GM06990 (cell line): ENCODE measurements around the gene XPO6.

ENCODE experiments used
- DNase-seq: peaks from one replicate; pipeline ENCODE4 v3.0.0-alpha.2; 2011; ENCODE audit not compliant: insufficient read length; ENCODE audit errors: extremely low read depth
- H3K27me3 ChIP-seq: replicated peaks from 2 replicates; pipeline ENCODE4 v1.6.0; 2011; ENCODE audit warnings: low read length; ENCODE audit not compliant: control insufficient read depth, insufficient read depth
- H3K36me3 ChIP-seq: 2 replicates; pipeline ENCODE4 v1.5.1; 2011; ENCODE audit warnings: low read length; ENCODE audit not compliant: control insufficient read depth, insufficient read depth
- H3K4me3 ChIP-seq: replicated peaks from 2 replicates; pipeline ENCODE4 v1.5.1; 2011; ENCODE audit warnings: low read depth, mild to moderate bottlenecking, control low read depth, low read length
- CTCF ChIP-seq: IDR thresholded peaks from 2 replicates; pipeline ENCODE4 v1.5.1; 2011; ENCODE audit warnings: low read length, control low read depth, mild to moderate bottlenecking, inconsistent platforms; ENCODE audit not compliant: insufficient read depth, poor library complexity, severe bottlenecking

XPO6 gene

GRCh38 chr16:28081391-28081968 lies 130.3 kb downstream of the XPO6 start:
- DNase-seq, result no peak
- H3K27me3 ChIP-seq, result no peaks in the 10 kb centered on the region
- TF ChIP-seq CTCF, result no peak
- H3K36me3 ChIP-seq, result no peaks in the 10 kb centered on the region
- no peak overlapping the region for H3K4me3 ChIP-seq

GRCh38 chr16:28078261-28078660 lies 133.5 kb downstream of the XPO6 start:
- TF ChIP-seq CTCF, result no peak
- no peaks in the 10 kb centered on the region; the same call in 1 of the 2 replicates for H3K27me3 ChIP-seq
- no peak overlapping the region for H3K4me3 ChIP-seq
- H3K36me3 ChIP-seq, result no peaks in the 10 kb centered on the region
- no peak for DNase-seq

DNA sequence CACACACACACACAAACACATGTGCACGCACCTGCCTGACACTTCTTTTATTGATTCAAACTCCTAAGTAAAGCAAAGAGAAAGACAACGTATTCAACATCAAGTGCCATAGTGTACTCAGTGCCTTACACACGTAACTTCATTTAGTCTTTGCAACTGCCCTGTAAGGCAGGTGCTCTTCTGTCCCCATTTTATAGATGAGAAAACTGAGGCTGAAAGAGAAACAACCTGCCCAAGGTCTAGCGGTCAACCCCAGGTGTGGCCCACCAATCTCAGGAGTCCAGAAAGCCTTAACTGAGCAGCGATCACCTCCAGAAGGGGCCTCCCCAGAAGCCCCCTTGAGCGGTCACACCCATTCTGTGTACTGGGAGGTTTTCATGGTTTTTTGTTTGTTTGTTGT lies 137.9 kb downstream of the XPO6 start:
- no peak overlapping the region for H3K4me3 ChIP-seq
- DNase-seq, result no peak
- H3K27me3 ChIP-seq, result no peaks in the 10 kb centered on the region; the same call in none of the 2 replicates
- no peak for TF ChIP-seq CTCF
- no peaks in the 10 kb centered on the region for H3K36me3 ChIP-seq

- no peak for DNase-seq
- Histone ChIP-seq H3K36me3 (no peaks in the 10 kb centered on the region), H3K27me3 (no peaks in the 10 kb centered on the region; the same call in none of the 2 replicates), H3K4me3 (no peak overlapping the region)
- TF ChIP-seq CTCF, result no peak
Measured at GRCh38 chr16:28072087-28072486, 139.7 kb downstream of the XPO6 start.

DNA sequence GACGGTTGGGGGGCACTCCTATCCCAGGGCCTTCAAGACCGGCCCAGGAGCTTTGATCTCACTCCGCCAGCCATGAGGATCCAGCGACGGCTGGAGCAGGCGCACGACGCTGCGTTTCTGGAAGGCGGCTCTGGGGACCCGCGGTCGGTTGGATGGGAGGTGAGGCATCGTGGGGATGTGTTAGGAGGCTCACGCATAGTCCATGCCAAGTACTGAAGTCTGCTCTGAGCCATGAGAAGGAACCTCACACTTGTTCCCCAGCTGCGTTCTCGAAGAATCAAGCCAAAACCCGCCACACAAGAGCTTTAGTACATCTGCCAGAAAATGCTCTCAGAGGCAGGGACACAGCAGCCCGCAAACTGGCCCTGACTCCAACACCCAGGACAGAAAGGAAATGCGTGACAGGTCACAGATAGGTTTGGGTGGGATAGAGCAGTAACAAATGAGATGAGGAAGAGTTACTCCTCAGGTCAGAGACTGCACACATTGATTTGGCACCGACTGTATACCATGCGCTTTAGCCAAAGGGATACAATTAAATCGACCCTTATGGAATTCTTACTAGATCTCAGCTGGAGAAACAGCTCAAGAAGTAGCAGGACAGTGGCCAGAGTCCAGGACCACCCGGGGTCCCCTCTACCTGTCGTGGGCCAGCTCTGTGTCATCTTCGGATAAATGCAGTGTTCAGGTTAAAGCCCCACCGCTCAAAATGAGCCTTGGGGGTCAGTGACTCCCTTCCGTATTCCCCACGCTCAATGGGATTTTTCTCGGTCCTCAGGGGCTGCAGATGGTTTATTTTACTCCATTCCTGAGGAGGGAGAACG lies 141.6 kb downstream of the XPO6 start:
- no peak for TF ChIP-seq CTCF
- no peaks in the 10 kb centered on the region for H3K36me3 ChIP-seq
- H3K4me3 ChIP-seq, result no peak overlapping the region
- no peak for DNase-seq
- H3K27me3 ChIP-seq, result no peaks in the 10 kb centered on the region; the same call in 1 of the 2 replicates
